ENCODE measurements around the gene CDC42BPB. TPM values are rescaled to one million over a fixed set of nuclear protein-coding genes. Genes with fewer than 3 reads are reported as not detected.

Gene CDC42BPB
- total RNA-seq, 1 donor from 2014 or later, result 48.2 TPM

DNA sequence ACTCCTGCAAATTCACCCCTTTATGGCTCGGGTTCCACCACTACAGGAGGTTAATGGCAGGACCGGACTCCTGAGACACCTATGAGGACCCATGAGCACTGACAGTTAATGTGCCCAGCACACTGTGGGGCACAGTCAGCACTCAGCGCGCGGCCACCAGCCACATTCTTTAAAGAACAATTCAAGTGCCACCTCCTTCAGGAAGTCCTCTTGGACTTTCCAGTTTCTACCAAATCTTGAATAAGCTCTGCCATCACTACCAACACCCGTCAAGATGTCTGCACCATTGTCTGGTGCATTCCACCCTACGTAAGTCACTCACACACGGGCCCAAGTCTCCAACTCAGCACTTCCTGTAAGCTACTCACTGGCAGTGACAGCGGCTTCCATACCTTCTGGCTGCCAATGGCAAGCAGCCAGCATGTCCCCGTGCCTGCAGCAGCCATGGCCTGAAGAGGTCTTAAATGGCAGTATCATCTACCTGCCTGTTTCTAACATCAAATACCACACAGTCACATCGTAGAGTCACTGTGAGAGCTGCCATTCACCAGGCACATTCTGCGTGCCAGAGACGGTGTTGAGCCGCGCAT is 48.5 kb downstream of the CDC42BPB start:
- no peak overlapping the region for H3K4me3 ChIP-seq
- no peak overlapping the region for H3K9ac ChIP-seq
- H3K4me3 Mint-ChIP-seq, result no peak overlapping the region
- H3K27me3 ChIP-seq, result no peaks in the 10 kb centered on the region
- H3F3A ChIP-seq (ENCODE audit: low read depth), result no peaks in the 10 kb centered on the region
- no peak overlapping the region for H3K27ac Mint-ChIP-seq
- H3K27me3 Mint-ChIP-seq (ENCODE audit: insufficient read depth, low read depth), result peaks cover 2% of the 10 kb centered on the region
- no peak for DNase-seq (ENCODE audit: low spot score)
- no peaks in the 10 kb centered on the region for H3K4me1 ChIP-seq
- H3K4me1 Mint-ChIP-seq, result peaks cover 11% of the 10 kb centered on the region
- no peak overlapping the region for H3K4me2 ChIP-seq
- peaks cover 24% of the 10 kb centered on the region for H3K36me3 Mint-ChIP-seq
- peaks cover 6% of the 10 kb centered on the region for H4K20me1 ChIP-seq (ENCODE audit: low read depth)
- H3K9me3 Mint-ChIP-seq, result no peaks in the 10 kb centered on the region
- H3K9me3 ChIP-seq (ENCODE audit: low read depth), result no peaks in the 10 kb centered on the region
- H3K27ac ChIP-seq, result no peak overlapping the region
- H3K36me3 ChIP-seq, result no peaks in the 10 kb centered on the region
- TF ChIP-seq, protein P1, sequence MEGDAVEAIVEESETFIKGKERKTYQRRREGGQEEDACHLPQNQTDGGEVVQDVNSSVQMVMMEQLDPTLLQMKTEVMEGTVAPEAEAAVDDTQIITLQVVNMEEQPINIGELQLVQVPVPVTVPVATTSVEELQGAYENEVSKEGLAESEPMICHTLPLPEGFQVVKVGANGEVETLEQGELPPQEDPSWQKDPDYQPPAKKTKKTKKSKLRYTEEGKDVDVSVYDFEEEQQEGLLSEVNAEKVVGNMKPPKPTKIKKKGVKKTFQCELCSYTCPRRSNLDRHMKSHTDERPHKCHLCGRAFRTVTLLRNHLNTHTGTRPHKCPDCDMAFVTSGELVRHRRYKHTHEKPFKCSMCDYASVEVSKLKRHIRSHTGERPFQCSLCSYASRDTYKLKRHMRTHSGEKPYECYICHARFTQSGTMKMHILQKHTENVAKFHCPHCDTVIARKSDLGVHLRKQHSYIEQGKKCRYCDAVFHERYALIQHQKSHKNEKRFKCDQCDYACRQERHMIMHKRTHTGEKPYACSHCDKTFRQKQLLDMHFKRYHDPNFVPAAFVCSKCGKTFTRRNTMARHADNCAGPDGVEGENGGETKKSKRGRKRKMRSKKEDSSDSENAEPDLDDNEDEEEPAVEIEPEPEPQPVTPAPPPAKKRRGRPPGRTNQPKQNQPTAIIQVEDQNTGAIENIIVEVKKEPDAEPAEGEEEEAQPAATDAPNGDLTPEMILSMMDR (IDR thresholded peaks at IDR 0.05), result no peak
- no peak for TF ChIP-seq EZH2phosphoT487 (IDR thresholded peaks at IDR 0.05)
- no peak for TF ChIP-seq EZH2 (IDR thresholded peaks at IDR 0.05)
- H2AFZ ChIP-seq (replicated peaks), result no peak overlapping the region
- peaks cover 20% of the 10 kb centered on the region for H3K79me2 ChIP-seq (ENCODE audit: low read depth)

DNA sequence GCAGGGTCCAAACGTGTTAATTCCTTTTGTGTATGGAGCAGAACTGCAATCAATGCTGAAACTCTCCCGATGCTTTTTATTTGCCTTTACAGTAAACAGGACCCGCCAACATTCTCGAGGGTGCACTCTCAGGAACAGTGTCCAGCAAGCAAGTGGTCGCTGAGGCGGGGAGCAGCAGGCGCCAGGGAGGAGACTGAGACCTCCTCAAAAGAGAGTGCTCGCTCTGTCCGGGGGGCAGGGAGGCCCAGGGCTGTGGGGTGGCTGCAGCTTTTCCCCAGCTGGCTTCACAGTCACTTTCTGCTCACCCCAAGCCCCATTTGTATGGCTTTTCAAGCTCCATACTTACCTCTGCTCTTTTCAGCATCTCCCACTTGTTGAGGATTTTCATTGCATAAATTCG is 49.2 kb downstream of the CDC42BPB start:
- no peaks in the 10 kb centered on the region for H3K36me3 ChIP-seq
- H3F3A ChIP-seq (ENCODE audit: low read depth), result no peaks in the 10 kb centered on the region

DNA sequence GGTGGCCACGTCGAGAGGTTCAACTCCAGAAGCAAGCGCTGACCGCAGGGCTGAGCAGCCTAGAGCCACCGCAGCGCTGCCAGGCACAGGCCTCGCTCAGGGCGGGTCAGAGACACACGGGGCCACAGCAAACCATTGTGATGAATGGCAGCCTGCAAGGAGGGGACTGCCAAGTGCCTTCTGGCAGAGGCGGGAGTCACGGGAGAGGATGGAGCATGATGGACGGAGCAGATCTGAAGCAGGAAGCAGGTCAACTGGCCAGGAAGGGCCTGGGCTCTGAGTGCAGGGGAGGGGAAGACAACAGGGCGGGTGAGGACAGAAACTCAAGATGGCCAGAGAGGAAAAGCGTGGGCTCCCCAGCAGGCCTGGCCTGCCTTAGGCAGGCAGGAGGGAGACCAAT is 49.8 kb downstream of the CDC42BPB start:
- no peaks in the 10 kb centered on the region for H3K9me3 ChIP-seq (ENCODE audit: low read depth)
- Mint-ChIP-seq H3K36me3 (peaks cover 24% of the 10 kb centered on the region), H3K4me1 (peaks cover 9% of the 10 kb centered on the region), H3K27ac (peak overlapping the region; percentile 11), H3K4me3 (no peak overlapping the region), H3K9me3 (no peaks in the 10 kb centered on the region), H3K27me3 (ENCODE audit: insufficient read depth, low read depth) (peaks cover 2% of the 10 kb centered on the region)
- H3K4me2 ChIP-seq, result no peak overlapping the region
- no peak overlapping the region for H3K4me3 ChIP-seq
- H3K9ac ChIP-seq, result no peak overlapping the region
- H3K27ac ChIP-seq, result no peak overlapping the region
- no peak for DNase-seq (ENCODE audit: low spot score)
- H2AFZ ChIP-seq (replicated peaks), result no peak overlapping the region
- H3F3A ChIP-seq (ENCODE audit: low read depth), result no peaks in the 10 kb centered on the region
- no peak for TF ChIP-seq EZH2phosphoT487 (IDR thresholded peaks at IDR 0.05)
- TF ChIP-seq, protein P1 (IDR thresholded peaks at IDR 0.05), result no peak
- no peak for TF ChIP-seq EZH2 (IDR thresholded peaks at IDR 0.05)
- no peaks in the 10 kb centered on the region for H3K4me1 ChIP-seq
- peaks cover 6% of the 10 kb centered on the region for H4K20me1 ChIP-seq (ENCODE audit: low read depth)
- no peaks in the 10 kb centered on the region for H3K27me3 ChIP-seq
- no peaks in the 10 kb centered on the region for H3K36me3 ChIP-seq
- peaks cover 7% of the 10 kb centered on the region for H3K79me2 ChIP-seq (ENCODE audit: low read depth)

More for the DNA sequence above, 49.2 kb downstream of the CDC42BPB start:
- peaks cover 9% of the 10 kb centered on the region for H3K4me1 Mint-ChIP-seq
- no peak overlapping the region for H3K4me3 ChIP-seq
- no peak overlapping the region for H3K4me2 ChIP-seq
- no peaks in the 10 kb centered on the region for H3K4me1 ChIP-seq
- no peak overlapping the region for H3K27ac Mint-ChIP-seq
- H3K9me3 Mint-ChIP-seq, result no peaks in the 10 kb centered on the region
- H3K9ac ChIP-seq, result no peak overlapping the region
- peaks cover 12% of the 10 kb centered on the region for H3K79me2 ChIP-seq (ENCODE audit: low read depth)
- no peaks in the 10 kb centered on the region for H3K27me3 ChIP-seq
- no peaks in the 10 kb centered on the region for H3K9me3 ChIP-seq (ENCODE audit: low read depth)
- peaks cover 24% of the 10 kb centered on the region for H3K36me3 Mint-ChIP-seq
- no peak overlapping the region for H2AFZ ChIP-seq (replicated peaks)
- peaks cover 6% of the 10 kb centered on the region for H4K20me1 ChIP-seq (ENCODE audit: low read depth)
- no peak overlapping the region for H3K4me3 Mint-ChIP-seq
- H3K27ac ChIP-seq, result no peak overlapping the region
- no peak for DNase-seq (ENCODE audit: low spot score)
- H3K27me3 Mint-ChIP-seq (ENCODE audit: insufficient read depth, low read depth), result peaks cover 2% of the 10 kb centered on the region
- TF ChIP-seq, protein P1 (IDR thresholded peaks at IDR 0.05), result no peak
- TF ChIP-seq EZH2 (IDR thresholded peaks at IDR 0.05), result no peak
- no peak for TF ChIP-seq EZH2phosphoT487 (IDR thresholded peaks at IDR 0.05)

Data from neural progenitor cell (in vitro differentiated cells).